NCI-H2171 (cell line): ENCODE data around the gene MCC.

ENCODE experiments used
- DNase-seq: peaks from one replicate; lab custom pipeline; 2025; lab: John Stamatoyannopoulos, UW

MCC gene

DNA sequence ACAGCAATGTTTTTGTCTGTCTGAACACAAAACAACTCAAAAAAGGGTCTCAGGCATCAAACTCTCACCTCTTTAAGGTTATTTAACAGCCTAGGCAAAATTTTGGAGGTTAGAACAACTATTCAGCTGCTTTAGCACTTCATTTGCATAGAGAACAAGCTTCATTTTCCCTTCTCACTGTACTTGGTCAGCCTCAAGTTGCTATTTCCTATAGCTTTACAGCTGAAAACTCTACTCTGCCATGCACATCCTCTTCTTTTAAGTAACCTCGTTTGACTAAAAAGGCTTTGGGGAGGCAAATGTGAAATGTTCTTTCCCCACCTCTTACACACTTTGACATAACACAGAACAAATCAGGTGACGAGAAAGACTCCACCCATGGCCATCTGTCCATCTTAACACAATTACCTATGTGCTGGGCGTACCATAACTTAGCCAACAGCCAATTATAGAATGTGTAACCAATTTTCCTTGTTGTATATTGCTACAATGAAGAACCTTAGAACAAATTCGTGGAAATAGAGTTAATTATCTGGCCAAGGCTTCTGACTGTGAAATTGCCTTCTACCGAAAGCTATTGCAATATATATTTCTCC, 315.9 kb downstream of the MCC start:
- DNase-seq: no peak

DNA sequence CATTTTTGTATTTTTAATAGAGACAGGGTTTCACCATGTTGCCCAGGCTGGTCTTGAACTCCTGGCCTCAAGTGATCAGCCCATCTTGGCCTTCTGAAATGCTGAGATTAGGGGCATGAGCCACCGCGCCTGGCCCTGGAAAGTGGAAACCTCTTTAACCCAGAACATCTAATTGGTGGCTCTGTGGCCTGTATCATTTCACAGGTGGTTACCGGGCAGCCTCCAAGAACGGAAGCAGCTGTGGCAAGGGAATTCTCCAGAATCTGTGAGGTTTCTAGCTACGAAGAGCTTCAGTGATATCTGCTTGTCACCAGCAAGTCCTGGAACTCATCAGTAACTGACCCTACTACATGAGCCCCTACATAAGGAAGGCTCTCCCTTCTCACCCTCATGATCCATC, 316.7 kb downstream of the MCC start:
- no peak for DNase-seq

DNA sequence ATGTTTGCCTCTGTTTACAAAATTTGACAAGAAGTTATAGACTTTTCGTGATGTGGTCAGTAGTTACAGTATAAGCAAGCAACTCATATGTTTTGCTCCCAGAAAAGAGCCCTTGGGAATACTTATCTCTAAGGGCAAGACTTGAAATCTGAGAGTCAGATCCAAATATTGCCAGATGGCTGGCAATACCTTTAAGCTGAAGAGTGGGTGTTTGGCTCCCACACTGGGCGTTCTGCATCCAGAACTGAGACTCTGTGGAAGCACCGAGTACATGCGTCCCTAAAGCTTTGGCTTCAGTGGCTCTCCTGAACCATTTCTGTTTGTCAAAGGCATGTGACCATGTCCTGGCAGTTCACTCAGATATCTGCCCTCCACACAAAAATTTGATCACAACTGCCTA, 317.5 kb downstream of the MCC start:
- DNase-seq: peak; percentile 65

DNA sequence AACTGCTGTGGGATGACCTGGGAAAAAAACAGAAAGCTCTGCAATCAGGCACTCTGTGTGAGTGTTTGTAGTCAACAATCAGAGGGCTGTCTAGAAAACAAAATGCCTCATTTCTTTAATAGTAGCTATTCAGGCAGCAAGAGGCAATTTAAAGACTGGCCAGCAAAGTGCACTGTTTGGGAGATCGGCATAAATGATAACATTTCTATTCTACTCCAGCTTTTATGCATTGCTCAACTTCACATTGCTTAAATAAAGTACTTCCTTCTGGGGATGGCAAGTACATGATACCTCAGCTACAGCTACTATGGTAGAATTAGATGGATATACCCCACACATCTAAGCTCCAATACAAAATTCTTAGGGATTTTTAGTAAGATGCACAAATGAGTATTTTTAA, 318.5 kb downstream of the MCC start:
- DNase-seq: no peak

DNA sequence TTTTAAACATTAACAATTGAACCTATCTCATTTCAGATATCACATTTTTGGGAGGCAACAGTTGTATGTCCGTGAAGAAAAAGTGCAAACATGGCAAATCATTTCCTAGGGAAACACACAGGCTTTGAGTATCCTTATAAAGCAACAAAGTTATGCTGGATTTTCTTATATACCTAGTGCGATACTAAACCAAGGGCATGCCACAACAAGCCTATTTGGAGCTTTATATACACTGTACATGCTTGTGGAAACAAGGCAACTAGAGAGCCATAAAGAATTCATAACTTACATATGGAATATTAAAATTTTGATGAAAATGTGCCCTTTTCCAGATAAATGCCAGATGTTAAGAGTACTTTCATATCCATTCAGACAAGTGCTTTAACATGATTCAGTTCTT, 320.3 kb downstream of the MCC start:
- no peak for DNase-seq

DNA sequence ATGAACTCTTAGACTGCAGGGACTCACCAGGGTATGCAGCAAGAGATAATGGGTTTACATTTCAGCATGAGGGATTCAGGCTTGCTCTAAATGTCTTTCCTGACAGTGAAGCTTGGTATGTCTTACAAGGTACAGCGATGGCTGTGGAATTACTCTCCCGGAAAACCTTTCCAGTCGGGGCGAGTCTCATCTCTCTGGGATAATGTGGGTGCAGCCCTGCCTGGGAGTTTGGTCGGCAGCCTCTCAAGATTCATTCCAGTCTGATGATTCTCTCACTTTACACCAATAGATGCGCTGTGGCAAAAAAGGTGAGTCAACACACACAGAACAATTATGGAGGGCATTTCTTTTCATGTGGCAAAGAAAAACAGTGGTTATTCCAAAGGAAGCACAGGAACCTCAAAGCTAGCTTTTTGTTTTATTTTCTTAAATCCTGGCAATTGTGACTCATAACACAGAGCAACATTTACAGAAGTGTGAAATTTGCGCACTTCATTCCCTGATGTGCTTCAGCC, 321.3 kb downstream of the MCC start:
- DNase-seq: peak; percentile 15

DNA sequence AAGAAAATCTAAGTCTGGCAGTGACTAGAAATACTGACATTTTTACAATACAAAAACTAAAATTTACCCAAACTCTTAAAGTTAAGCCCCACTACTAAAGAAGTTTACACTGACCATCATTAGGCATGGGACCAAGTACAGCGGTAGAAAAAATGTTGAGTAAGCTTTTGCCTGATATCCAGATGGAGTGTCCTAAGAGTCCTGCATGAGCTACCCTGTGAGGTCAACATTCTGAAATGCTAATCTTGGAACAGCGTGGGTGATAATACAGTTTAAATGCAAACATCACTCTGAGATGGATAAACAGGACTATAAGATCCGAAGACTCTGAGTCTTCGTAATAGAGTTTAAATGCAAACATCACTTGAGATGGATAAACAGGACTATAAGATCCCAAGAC, 322.0 kb downstream of the MCC start:
- no peak for DNase-seq

DNA sequence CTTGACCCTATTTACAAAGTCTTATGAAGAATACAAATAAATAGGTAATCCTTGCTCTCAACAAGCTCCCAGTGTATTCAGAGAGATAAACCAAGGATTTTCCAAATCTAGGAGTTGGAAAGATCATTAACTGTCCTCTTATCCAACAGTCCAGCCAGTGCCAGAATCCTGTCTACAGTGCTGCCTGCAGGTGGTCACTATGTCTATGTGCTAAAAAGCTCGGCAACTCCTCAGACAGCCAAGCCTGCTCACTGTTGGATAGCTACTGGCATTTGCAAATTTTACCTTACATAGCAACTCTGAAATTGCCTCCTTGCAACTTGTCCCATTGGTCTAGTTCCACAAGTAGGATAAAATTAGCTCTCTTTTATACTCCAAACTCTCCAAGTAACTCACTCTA, 324.2 kb downstream of the MCC start:
- no peak for DNase-seq

DNA sequence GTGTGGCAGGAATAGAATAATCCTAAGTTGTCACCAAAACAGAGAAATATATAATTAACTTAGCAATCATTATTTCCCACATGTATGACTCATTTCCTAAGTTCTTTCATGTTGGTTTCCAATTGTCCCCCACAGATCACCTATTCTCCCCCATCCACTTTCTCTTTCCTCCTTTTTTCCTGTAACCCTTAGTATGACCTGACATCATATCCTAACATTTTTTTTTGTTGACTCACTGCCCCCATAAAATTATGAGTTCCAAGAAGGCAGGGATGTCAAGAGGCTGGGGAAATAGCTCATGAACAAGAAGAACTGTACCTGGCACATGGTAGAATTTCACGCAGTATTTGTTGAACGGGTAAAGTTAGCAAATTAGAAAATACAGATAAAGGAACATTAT, 324.9 kb downstream of the MCC start:
- no peak for DNase-seq

DNA sequence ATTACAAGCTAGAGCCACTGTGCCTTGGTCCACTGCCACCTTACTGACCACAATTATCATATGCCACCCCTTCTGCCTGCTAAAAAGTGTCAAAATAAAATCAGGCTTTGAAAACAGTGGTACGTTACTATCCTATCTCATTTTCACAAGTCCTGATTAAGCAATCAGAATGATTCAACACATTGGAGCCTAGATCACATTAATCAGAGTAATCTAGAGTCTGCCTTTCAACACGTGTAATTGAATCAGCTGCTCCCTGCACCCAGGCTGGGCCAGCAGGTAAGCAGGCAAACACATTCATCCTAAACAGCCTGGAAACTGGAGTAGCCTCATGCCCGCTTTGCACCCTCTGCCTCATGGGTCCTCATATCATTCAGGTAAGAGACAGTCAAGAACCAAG, 325.5 kb downstream of the MCC start:
- no peak for DNase-seq

DNA sequence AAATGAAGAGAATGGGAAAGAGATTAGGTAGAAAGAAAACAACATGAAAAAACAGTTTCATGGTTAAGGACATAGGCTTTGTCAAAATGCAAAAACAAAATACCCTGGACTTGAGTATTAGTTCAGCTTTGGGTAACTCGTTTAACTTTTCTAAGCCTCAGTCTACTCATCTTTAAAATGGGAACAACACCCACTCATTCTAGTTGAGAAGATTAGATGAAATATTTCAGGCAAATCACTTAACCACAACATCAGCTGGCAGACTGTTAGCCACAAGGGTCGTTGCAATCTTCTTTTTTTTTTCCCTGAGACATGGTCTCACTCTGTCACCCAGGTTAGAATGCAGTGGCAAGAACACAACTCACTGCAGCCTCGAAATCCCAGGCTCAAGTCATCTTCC, 326.0 kb downstream of the MCC start:
- no peak for DNase-seq

DNA sequence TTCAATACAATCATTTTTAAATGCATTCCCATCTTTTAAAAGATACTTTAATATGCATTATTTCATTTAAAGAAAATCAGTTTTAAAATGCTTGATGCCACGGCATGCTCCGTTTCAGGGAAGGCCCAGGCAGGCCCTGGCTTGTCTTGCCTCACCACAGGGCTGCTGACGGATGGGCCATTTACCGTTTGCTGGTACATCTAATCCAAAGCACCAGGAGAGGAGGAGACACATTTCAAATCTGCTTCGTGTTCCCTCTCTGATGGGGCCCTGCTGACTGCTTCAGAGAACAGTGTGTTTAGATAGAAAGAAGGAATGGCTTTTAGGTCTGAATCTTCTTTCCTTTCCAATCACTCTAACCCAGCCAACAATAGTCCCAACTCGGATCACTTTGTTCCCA, 326.4 kb downstream of the MCC start:
- DNase-seq: peak; percentile 46

DNA sequence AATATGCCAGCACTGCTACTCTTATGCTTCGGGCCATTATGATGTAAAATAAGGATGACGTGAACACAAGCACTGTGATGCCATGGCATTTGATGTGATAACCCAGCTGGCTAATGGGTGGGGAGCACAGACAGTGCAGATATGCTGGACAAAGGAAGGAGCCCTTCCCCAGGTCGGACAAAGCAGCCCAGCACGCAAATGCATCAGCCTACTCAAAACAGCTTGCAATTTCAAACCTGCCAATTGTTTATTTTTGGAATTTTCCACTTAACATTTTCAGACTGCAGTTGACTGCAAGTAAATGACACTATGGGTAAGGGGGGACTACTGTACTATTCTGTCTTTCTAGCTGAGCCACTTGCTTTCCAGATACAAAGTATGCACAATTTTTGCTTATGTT, 330.4 kb downstream of the MCC start:
- DNase-seq: no peak

DNA sequence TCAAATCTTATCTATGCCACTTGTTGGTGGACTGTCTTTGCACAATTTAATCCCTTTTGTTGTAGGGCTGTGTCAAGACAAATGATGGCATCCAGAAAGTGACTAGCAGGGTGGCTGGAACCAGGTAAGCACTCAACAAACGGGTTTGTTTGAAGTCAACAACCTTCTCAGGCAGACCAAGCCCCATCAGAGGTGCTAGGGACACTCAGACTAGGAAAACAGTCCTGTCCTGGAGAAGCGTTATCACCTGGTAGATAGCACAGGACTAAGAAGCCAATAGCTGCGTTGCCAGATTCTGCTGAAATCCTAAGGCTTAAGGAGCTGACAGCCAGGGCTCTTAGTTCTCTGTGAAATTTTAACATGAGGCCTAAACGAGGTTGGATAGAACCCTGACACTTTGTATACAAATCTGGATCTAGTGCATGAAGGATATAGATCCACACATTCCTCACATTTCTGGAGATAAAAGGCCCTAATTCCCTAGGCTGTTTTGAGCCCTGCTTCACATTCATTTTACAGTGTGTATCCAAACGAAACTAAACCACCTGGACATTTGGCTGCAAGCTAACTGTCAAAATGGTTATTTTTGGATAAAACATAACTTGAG, 331.9 kb downstream of the MCC start:
- DNase-seq: no peak

DNA sequence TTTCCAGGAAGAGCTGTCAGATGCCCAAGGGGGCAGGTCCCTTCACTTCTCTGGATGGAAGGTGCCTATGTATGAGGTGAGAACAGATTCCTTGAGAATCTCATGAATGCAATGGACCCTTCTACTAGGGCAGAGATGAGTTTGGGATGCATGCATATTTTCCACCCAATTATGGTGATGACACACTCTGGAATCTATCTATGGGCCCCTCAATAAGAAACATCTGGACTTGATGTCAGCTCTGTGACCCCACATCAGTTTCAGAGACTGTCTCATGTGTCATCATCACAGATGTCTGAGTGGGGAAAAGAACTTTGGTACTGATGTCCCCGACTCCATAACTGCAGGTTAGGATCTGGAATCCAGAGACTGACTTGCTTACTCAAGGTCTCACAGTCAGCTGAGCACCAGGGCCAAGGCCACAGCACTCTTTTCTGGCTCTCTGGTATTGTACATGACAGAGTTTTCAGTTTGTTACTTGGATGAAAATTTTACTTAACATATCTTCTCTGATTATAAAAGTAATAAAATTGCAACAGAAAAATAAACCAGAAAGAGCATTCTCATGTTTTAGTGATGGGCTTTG, 334.6 kb downstream of the MCC start:
- DNase-seq: no peak

DNA sequence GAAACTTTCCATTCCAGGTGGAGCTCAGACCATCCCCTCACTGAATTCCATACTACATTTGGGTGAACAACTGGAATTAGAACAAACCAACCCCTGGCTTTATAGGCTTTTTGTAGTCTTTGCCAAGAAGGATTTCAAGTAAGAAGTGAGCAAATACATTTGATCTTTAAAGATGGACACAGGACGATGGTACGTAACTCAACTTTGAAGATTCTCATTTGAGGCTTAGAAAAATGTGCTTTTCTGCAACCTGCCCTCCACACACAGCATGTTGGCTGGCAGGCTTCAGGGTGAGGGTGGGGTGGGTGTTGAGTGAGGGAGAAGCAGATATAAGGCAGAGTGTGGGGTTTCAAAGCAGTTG, 335.9 kb downstream of the MCC start:
- no peak for DNase-seq

DNA sequence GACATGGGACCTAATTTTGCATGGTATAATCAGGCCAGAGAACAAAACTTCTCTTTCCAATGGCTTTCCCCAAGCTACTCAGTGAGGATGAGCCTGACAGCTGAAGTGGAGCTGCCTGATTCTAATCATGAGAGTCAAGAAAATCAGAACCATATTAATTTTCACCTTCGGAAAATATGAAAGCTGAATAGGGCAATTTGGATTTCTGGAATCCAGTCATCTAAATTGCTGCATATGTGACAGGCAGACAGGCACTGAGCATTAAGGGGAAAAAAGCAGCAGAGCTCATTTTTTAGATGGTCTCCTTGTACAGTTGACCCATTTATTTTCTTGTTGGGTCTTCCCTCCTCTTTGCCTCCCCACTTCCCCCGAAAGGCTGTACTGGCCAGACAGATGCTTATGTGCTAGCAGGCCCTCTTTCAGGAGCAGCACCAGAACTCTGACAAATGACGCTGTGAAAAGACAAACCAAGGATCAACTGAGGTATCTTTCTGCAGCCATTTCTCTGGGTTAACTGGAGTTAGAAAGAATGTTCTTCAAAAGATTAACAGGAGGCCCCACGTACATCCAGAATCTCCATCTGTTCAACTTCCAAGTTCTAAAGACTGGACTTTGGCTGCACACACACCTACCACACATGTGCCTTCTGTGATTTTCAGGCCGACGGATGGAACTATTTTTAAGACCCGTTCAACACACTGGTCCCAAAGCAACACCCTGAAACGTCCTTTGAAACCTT, 336.4 kb downstream of the MCC start:
- no peak for DNase-seq

DNA sequence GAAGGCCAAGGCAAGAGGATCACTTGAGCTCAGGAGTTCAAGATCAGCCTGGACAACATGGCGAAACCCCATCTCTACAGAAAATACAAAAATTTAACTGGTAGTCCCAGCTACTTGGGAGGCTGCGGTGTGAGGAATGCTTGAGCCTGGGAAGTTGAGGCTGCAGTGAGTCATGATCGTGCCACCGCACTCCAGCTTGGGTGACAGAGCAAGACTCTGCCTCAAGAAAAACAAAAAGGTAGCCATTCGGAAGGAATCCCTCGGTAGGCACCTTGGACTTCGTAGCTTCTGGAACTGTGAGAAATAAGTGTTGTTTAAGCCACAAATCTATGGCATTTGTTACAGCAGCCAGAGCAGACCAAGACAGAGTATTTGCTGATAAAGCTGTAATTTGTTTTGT, 337.4 kb downstream of the MCC start:
- no peak for DNase-seq

DNA sequence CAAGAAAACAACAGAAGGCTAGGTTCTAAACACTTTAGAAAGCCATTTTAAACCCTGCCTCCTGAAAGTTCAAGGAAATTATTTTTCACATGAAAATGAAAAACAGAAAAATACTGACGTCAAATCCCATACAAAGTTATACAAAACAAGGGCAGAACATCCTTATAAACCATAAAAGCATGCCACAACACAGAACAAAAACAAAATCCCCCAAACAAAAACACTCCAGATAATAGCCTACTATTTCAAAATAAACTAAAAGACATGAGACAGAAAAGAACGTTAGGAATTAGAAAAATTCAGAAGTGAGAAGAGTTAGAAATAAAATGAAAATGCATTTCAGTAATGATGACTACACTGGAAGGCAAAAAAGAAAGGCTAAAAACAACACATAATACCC, 338.0 kb downstream of the MCC start:
- DNase-seq: no peak

DNA sequence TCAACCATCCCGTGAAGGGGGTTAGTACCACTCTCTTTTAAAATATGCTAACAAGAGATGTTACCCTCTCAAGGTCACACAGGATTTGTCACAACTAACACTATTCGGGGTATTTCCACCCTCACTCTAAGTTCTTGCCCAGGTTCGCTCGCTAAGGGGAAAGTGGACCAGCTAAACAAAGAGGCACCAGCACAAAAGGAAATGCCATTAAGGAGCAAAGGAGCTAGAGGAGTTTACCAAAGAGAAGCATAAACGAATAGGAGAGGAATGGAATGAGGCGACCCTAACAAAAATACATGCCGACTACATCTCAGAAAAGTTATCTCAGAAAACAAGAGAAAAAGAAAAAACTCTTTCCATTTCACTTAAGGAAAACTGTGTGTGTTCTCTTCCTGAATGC, 340.7 kb downstream of the MCC start:
- DNase-seq: no peak

DNA sequence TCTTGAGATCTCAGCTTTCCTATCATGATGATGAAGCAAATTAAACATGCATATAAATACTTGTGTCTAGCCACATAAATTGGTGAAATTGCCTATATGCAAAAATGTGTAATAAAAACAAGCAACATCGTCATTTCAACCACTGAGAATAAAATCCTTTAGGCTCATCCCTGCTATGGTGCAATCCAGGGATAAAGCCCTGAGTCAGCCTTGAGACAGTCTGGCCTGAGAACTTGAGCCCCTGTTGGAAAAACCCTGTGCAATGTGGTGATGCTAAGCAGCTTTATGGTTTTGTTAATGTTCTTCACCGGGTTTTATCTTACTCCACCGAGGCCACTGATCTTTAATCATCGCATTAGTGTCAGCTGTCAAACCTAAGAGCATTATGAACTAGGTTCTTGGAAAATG, 341.1 kb downstream of the MCC start:
- no peak for DNase-seq

DNA sequence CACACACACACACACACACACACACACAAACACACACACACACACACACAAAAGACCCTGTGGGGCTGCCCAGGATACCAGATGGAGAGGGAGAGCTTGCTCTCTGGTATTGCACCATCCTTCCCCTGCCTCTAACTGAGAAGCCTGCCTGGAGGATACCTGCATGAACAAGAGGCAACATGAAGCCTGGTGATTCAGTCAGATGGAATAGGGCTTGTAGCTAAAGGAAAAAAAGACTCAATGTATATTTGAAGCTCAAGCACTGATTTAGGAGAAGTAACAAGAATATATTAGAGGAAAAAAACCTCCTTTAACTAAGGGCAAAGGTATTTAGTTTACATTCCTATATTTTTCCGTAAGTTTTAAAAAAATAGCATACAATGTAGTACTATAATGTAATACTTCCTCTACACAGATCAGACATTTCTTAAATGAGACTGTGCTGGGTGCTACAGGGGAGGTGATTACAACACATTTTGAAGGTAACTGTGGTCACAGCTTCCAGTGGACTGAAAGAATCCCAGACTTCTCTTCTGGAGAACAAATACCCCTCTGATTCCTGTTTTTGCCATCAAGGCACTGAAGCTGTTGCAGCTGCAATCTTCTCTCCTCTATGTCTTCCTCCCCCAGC, 342.4 kb downstream of the MCC start:
- no peak for DNase-seq

DNA sequence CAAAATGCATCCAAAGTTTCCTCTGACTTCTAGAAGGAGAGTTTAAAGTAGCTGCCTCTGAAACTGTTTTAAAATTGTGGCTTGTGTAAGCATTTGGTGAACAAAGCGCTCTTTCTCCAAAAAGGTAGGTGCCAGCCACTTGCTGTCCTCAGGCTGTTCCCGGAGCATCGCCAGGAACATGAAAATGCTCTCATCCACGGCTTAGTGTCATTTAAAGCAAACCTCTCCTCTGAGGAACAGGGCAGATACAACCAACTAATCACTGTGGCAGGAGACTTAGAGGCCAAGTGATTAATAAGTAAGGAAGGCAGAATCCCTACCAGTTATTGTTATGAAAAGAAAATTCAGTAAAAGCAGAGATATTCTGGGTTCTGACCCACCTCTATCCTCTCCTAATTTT, 346.1 kb downstream of the MCC start:
- no peak for DNase-seq
